Measurements from ENCODE around the gene APBA3.

DNA sequence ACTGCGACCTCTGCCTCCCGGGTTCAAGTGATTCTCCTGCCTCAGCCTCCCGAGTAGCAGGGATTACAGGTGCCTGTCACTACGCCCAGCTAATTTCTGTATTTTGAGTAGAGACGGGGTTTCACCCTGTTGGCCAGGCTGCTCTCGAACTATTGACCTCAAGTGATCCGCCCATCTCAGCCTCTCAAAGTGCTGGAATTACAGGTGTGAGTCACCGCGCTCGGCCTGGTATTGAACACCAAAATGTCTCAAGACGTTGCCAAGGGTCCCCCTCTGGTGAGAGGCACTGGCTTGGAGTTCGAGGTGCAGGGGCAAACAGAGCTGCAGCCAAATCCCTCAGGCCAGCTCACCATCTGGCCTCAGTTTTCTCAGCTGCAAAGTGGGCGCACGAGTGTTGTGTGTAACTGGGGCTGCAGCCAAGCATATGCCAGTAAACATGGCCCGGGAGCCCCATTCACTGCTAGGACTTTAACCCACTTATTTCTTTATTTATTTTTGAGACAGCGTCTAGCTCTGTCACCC lies 45.3 kb downstream of the APBA3 start:
- TF ChIP-seq, protein P1, sequence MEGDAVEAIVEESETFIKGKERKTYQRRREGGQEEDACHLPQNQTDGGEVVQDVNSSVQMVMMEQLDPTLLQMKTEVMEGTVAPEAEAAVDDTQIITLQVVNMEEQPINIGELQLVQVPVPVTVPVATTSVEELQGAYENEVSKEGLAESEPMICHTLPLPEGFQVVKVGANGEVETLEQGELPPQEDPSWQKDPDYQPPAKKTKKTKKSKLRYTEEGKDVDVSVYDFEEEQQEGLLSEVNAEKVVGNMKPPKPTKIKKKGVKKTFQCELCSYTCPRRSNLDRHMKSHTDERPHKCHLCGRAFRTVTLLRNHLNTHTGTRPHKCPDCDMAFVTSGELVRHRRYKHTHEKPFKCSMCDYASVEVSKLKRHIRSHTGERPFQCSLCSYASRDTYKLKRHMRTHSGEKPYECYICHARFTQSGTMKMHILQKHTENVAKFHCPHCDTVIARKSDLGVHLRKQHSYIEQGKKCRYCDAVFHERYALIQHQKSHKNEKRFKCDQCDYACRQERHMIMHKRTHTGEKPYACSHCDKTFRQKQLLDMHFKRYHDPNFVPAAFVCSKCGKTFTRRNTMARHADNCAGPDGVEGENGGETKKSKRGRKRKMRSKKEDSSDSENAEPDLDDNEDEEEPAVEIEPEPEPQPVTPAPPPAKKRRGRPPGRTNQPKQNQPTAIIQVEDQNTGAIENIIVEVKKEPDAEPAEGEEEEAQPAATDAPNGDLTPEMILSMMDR (IDR thresholded peaks at IDR 0.05): no peak
- TF ChIP-seq POLR2A (IDR thresholded peaks at IDR 0.05): no peak
